Adipose tissue (tissue), 3 donors: Measurements from ENCODE around the gene BICRAL. TPM values are rescaled to one million over a fixed set of nuclear protein-coding genes. Genes with fewer than 3 reads are reported as not detected.
A peak's percentile ranks its signal among the peaks of the same experiment; 100 is the strongest.
"Not testable (repeated sequence)": the region's sequence is repeated elsewhere in the genome, so short reads cannot be mapped to it uniquely, and the experiment has no call there.

Experiments
- H3K27ac ChIP-seq: one replicate; pipeline ENCODE4 v1.5.1; 2013; ENCODE audit warnings: low read depth, low read length
- WGBS, 3 donors: extraction: QIAGEN DNeasy Blood & Tissue Kit; methylation state at CpG; one replicate each; pipeline ENCODE4 v1.1.7; 2013; 5-methylcytosine and 5-hydroxymethylcytosine counted together
- polyA plus RNA-seq, 3 donors: library from polyadenylated mRNA; stranded (reverse); fragments of 200-250 nt; gene quantifications; one replicate each; pipeline ENCODE4 v1.2.3, GENCODE V29; 2013
- donor health status: healthy with polysubstance abuse.
- donor health status: Bipolar disorder and iron deficiency.
- donor health status: healthy.

The BICRAL gene
- polyA plus RNA-seq, 3 donors = 3.5 to 6.3 (median 4.5) TPM

DNA sequence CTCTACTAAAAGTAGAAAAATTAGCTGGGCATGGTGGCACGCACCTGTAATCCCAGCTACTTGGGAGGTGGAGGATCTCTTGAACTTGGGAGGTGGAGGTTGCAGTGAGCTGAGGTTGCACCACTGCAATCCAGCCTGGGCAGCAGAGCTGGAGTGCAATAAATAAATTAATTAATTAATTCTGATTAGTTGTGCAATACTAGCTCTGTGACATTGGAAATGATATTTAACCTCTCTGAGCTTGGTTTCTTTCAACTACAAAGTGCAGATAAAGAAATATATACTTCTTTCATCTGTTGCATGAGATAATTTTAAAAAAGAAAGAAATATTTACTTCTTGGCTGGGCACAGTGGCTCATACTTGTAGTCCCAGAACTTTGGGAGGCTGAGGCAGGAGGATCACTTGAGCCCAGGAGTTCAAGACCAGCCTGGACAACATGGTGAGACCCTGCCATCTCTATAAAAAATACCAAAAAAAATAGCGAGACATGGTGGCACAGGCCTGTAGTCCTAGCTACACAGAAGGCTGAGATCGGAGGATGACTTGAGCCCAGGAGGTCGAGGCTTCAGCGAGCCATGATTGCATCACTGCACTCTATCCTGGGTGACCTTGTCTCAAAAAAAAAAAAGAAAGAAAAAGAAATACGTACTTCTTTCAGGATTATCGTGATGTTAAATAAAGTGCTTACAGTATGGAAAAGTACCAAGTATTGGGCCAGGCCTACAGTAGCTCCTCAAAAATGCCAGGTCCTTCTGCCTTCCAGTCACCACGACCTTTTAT lies 20.4 kb upstream of the BICRAL start:
- H3K27ac ChIP-seq = no peak overlapping the region
- whole genome bisulfite sequencing, 3 donors = 73 to 81% (median 79%) methylated on average over 8 of the region's 8 CpGs

DNA sequence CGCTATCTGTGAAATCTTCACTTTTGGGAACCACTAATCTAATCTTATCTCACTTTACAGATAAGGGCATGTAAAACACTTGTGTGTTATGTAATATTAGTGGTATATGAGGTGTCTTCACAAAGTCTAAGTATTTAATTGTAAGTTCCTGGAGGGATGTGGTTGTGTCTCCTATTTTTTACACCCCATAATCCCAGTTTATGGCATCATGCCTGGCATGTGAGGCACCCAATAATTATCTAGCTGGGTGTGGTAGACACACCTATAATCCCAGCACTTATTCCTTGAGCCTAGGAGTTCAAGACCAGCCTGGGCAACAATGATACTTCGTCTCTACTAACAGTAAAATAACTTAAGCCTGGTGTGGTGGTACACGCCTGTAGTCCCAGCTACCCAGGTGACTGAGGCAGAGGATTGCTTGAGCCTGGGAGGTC lies 19.4 kb upstream of the BICRAL start:
- 77 to 93% (median 92%) methylated on average over 3 of the region's 3 CpGs for WGBS, 3 donors
- no peak overlapping the region for H3K27ac ChIP-seq

DNA sequence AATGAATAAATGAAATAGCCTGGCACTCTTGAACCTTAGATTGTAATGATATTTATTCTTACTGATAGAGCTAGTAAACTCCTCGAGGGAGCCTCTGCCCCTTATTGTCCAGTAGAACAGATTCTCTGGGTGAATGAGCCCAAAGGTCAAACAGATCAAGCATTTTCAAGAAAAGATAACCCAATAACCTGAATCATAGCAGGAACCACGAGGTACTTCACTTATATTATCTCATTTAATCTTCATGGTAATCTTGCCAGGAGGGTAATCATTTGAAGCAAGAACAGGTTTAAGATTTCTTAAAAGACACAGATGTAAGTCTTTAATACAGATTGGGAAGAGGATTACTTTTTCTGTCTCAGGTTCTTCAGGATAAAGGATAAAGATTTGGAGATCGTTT lies 18.9 kb upstream of the BICRAL start:
- no peak overlapping the region for H3K27ac ChIP-seq
- 74 to 85% (median 76%) methylated on average over 3 of the region's 3 CpGs for WGBS, 3 donors

DNA sequence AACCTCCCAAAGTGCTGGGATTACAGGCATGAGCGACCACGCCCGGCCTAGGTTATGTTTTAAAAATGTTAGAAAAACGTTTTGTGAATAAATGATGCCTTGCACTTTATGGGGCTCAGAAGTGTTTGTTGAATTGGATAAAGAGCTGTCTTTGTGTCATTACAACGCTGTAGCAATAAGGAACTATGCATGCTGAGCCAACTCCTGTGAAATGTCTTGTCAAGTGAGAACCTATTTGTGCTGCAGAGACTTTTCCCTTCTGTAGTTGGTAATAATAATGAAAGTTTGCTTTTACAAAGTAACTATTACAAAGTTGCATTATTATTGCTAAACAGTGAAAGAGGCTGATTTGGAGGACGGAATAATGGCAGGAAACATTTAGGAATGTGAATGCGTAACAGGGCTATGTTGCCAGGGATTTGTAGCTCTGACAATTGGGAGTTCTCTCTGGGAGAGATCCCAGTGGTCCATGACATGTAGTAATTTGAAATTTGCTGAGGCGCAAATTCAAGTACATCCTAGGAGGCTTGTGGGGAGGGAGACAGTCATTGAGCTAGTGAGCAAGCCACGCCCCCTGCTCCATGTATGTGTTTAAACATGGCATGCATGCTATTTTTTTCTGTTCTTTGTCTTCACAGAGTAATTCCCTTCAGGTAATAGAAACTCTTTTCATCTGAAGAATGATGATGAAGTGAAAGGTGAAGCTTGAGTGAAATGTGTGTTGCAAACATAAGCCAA lies 16.8 kb upstream of the BICRAL start:
- no peak overlapping the region for H3K27ac ChIP-seq
- WGBS, 3 donors = 79 to 85% (median 83%) methylated on average over 9 of the region's 9 CpGs

DNA sequence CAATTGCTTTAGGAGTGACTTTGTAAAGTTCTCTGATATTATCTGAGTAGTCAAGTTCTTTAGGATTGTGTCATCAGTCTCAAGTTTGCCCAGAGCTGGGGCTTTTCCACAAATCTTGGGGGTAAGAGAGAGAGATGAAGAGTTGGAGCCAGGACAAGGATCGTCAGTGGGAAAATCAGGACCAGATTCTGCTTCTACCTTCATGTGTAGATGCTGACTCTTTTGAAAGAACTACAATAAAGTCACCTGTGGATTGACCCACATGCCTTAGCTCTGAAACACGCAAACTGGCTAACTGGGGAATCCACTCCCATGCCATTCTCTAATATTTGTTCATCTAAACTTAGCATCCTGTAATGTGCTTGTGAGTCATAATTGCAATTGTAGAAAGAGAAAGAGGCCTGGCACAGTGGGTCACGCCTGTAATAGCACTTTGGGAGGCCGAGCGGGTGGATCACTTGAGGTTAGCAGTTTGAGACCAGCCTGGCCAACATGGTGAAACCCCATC lies 15.6 kb upstream of the BICRAL start:
- 93 to 97% (median 97%) methylated on average over 5 of the region's 5 CpGs for WGBS, 3 donors

DNA sequence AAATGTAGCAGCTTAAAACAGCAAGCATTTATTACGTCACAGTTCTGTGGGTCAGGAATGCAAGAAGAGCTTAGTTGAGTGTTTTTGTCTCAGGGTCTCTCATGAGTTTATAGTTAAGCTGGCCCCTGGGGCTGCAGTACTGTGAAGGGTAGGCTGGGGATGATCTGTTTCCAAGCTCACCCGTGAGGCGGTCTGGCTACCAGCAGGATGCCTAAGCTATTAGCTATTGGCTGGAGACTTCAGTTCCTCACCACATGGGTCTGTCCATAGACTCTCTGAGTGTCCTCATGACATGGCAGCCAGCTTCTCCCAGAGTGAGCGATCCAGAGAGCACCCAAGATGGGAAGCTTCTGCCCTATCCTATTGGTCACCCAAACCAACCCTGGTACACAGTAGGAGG lies 12.8 kb upstream of the BICRAL start:
- no peak overlapping the region for H3K27ac ChIP-seq
- WGBS, 3 donors = 96 to 99% (median 96%) methylated on average over 4 of the region's 4 CpGs

More for the DNA sequence above, 15.6 kb upstream of the BICRAL start:
- H3K27ac ChIP-seq = no peak overlapping the region

DNA sequence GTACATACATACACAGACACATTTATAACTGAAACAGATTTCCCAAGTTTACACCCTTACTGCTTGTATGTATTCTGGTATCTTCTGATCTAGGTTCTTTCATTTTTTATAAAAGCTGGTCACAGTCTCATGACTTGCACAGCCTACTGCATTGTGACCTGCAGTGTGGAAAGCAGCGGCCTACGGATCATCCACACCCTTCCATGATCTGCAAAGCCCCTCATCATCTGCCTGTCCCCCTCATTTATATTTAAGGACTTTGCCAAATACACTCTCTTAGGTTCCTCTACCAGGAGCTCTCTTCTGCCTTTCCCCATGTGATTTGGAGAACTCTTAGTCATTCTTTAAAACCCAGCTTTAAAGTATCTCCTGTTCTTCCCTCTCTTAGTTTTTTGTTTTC lies 12.0 kb upstream of the BICRAL start:
- no peak overlapping the region for H3K27ac ChIP-seq
- 88 to 97% (median 96%) methylated on average over 2 of the region's 2 CpGs for WGBS, 3 donors

DNA sequence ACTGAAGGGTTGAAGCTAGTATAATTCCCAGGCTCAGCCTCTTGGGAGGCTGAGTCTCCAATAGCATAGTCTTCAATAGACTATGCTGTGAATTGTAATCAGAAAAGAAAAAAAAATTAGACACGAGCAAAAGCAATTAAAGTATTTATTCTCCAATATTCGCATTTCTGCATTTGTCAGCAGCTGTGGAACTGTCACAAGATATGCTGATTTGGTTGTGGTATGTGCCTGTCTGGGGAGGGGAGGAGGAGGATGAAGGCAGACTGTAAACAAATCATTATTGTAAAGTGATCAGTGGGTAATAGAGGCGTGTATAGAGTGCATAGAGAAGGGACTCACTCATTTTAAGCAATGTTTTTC lies 10.1 kb upstream of the BICRAL start:
- H3K27ac ChIP-seq = no peak overlapping the region
- 38 to 57% (median 55%) methylated on average over 3 of the region's 3 CpGs for WGBS, 3 donors

DNA sequence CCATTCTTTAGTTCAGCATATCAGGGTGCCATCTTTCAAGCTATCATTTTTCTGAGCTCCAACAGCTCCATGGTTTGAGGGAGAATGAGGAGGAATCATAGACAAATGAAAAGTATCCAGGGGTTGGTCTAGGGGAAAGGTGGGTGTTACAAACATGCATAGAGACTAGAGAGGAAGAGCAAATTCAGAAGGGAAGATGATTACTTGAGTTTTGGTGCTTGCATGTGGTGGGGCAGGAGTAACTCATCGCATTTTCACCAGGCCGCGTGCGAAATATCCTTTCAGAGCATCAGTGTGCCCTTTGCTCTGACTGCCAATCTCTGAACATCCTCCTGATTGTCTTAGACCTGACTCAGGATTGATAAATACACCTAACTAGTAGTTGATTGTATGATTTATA lies 7.7 kb upstream of the BICRAL start:
- H3K27ac ChIP-seq = no peak overlapping the region
- 91 to 97% (median 96%) methylated on average over 4 of the region's 4 CpGs for WGBS, 3 donors

DNA sequence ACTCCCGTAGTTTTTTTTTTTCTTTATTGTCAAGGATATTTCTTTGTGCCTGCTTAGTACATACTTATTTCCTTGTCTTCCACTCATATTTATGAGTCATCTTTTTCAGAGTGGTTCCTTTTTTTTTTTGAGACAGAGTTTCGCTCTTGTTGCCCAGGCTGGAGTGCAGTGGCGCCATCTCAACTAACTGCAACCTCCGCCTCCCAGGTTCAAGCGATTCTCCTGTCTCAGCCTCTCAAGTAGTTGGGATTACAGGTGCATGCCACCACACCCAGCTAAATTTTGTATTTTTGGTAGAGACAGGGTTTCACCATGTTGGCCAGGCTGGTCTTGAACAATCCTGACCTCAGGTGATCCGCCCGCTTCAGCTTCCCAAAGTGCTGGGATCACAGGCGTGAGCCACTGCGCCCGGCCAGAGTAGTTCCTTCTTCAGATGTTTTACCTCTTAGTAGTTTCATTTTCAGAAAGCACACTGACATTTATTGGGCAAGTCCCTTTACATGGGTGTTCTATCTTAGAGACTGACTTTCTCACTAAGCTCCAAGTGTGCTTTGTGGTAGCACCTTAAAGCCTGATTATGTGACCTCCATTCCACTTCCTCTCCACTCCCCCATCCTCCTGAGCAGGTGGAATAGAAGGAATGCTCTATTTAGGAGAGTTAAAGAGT lies 6.9 kb upstream of the BICRAL start:
- H3K27ac ChIP-seq = not testable (repeated sequence)
- 56 to 89% (median 63%) methylated on average over 10 of the region's 10 CpGs for WGBS, 3 donors

DNA sequence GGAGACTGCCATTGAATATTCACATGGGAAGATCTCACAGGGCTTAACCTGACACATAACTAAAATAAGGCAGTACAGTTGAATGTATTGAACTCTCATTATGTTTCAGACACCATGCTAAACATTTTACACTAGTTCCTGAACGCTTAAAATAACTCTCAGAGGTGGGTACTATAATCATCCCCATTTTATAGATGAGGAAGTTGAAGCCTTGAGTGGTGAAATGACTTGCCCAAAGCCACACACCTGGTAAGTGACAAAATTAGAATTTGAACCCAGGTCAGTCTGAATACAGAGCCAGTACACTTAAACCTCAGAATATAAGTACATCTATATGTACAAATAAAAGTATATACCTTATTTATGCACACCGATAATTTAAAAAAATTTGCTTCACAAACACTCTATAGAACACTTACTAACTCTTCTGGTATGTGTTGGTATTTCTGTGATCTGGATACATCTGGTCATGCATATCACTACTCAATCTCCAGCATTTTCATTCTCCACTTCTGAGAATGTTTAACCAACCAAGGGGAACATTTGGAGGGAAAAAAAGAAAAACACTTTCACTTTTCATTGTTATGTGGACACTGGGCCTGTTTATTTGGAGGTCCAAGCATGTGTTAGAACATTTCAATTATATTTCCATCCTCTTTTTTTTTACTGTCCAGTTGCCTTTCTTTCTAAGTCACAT lies 4.6 kb upstream of the BICRAL start:
- WGBS, 3 donors = 82 to 91% (median 90%) methylated on average over 2 of the region's 2 CpGs

DNA sequence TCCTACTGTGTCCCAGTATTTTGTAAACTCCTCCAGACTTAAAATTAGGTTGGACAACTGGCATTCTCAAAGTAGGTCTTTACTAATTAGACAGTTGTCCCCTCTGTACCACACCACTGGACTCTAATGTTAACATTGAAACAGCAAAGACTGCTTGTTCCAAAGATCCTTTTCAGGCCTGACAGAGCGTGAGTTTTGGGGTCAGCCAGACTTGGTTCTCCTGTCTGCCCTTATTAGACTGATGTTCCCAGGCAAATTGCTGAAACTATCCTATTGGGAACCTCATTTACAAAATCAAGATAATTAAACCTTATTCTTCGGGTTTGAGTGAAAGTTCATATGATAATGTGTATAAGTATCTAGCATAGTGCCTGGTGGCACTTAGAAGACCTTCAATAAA lies 3.7 kb upstream of the BICRAL start:
- H3K27ac ChIP-seq = no peak overlapping the region
- 81 to 93% (median 90%) methylated on average over 2 of the region's 2 CpGs for WGBS, 3 donors

More for the DNA sequence above, 4.6 kb upstream of the BICRAL start:
- H3K27ac ChIP-seq = no peak overlapping the region

DNA sequence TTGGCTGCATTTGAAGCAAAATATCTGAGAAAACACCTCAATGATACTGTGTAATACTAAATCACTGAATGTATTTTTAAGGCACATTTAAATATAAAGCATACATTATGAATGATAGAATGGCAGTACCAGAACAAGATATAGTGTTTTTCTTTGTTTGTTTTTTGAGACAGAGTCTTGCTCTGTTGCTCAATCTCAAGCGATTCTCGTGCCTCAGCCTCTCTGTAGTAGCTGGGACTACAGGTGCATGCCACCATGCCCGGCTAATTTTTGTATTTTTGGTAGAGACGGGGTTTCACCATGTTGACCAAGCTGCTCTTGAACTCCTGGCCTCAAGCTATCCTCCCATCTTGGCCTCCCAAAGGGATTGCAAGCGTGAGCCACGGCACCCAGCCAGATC lies 2.3 kb upstream of the BICRAL start:
- no peak overlapping the region for H3K27ac ChIP-seq
- 88 to 90% (median 89%) methylated on average over 6 of the region's 6 CpGs for WGBS, 3 donors

DNA sequence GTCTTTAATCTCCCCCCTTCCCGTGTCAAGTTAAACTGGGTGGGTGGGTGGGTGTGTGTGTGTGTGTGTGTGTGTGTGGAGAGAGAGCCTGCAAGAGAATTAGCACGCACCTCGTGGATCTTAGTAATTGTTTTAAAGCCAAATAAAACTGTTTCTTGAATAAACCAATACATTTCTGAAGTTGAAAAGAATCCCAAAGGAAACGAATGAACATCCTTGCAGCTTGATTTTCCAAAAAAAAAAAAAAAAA lies 381 bp upstream of the BICRAL start:
- WGBS, 3 donors = 0% methylated on average over 4 of the region's 4 CpGs
- no peak overlapping the region for H3K27ac ChIP-seq

DNA sequence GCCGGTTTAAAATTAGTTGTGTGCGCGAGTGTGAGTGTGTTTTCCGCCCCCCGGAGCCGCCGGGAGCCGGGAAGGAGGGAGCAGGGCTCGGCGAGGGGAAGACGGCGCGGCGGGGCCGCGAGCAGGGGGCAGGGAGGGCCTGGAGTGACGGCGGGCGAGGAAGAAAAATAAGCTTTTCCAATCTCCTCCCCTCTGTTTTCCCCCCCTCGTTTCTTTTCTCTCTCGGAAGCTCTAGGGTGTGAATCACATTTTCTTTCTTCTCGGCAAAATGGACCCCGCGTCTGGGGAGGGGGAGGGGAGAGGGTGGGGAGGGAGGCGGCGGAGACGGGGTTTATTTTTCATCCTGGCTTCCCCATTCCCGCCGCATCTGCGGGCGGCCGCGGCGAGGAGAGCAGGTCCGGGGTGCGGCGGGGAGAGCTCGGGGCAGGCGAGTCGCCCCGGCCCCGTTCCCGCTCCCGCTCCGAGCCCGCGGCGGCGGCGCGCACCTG lies 881 bp downstream of the BICRAL start:
- H3K27ac ChIP-seq = peak overlapping the region; percentile 100
- 0% methylated on average over 38 to 49 of the region's 51 CpGs for WGBS, 3 donors

DNA sequence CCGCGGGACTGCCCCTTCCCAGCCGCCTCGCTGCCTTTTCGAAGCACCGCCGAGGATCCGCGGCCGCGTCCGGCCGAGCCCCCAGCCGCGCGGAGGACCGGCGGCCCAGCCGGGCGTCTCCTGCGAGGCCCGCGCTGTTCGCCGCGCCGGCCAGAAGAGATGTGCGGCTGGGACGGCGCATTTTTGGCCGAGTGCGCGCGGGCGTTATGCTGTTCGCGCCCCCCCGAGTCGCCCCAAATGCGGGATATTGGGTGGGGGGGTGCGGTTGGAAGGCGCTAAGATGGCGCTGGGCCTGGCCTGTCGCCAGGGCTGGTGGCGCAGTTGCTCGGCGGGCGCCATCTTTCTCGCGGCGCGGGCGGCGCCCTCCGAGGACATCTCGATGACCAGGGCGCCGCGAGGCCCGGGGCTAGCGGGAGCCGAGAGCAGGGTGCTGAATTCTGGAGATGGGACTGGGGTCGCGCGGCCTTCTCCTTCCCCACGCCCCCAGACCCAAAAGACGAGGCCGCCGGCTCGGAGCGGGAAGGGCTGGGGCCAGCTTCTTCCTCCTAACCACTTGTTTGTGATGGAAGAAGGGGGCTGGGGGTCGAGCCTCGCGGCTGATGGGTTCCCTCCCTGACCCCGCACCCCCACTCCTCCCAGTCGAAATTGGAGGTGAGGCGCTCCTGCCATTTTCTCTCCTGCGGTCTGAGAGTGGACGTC lies 1.5 kb downstream of the BICRAL start:
- H3K27ac ChIP-seq = peak overlapping the region; percentile 100
- WGBS, 3 donors = 0 to 1% (median 0%) methylated on average over 73 to 79 of the region's 79 CpGs

DNA sequence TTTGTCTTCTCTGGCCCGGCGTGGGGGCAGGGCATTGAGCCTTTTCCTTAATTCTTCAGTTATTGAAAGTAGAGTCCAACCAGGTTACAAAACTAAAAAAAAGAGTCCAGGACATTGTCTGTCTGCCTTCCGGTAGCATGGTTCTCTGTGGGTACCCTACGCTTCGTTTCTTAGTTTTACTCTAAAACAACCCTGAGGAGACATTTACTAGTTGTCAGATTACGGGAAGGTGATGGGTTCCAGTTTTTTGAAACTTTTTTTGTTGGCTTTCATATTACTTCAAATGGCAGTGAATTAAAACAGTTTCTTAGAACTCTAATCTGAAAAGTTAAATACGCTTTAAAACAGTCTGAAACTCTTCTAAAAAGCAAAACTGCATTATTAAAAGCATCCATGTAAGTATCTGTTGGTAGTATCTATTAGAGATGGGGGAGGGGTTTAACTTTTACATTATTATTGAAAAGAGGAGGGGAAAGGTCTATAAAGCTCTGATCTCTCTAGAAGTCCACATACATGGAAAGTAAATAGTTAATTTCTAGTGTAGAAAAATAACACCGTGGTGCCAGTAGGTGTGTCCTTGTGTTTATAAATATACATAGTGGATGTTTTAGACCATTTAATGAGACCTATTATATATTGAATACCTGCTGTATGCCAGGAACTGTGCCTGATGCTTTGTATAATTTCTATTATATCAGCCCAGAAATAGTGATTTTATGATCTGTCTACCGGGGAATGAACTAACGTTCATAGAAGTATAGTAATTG lies 2.2 kb downstream of the BICRAL start:
- peak overlapping the region; percentile 100 for H3K27ac ChIP-seq
- 0 to 1% (median 1%) methylated on average over 10 of the region's 10 CpGs for whole genome bisulfite sequencing, 3 donors
